Measurements from ENCODE around the gene APLP2.
"Not testable (repeated sequence)": the region's sequence is repeated elsewhere in the genome, so short reads cannot be mapped to it uniquely, and the experiment has no call there.

Gene APLP2

DNA sequence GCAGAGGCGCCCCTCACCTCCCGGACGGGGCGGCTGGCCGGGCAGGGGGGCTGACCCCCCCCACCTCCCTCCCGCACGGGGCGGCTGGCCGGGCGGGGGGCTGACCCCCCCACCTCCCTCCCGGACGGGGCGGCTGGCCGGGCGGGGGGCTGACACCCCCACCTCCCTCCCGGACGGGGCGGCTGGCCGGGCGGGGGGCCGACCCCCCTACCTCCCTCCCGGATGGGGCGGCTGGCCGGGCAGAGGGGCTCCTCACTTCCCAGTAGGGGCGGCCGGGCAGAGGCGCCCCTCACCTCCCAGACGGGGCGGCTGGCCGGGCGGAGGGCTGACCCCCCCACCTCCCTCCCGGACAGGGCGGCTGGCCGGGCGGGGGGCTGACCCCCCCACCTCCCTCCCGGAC is 21.5 kb downstream of the APLP2 start:
- DNase-seq (ENCODE audit: low spot score) = not testable (repeated sequence)

DNA sequence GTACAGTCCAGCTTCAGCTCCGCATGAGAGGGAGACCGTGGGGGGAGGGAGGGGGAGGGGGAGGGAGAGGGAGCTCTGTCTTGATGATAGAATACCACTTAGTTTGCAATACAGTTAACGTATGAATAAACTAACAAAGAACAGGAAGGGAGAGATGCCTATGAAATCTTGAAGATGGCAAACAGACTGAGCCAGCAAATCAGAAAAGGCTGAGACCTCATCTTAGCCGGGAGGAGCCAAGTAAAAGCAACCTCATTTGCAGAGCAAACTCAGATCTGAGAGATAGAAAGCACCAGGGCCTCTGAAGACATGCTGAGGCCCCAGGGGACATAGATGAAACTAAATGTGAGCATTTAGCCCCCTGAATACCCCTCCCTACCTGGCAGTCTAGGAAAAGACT is 23.0 kb downstream of the APLP2 start:
- no peak for DNase-seq (ENCODE audit: low spot score)

DNA sequence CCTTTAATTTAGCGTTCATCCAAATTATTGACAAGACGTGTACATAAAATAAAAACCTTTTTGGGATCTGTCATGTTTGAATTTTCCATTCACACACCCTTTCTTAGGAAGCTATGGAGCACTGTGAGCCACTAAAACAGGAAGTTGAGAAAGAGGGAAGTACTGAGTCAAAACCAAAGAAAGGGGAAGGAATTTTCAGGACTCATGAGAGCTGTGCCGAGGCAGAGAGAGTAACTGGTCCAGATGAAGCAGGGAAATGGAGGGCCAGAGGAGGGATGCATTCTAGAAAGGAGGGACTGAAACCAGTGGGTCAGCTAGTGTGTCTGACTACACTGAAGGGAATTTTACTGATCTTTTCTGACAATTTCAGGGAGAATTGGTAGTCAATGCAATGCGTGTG is 24.9 kb downstream of the APLP2 start:
- DNase-seq (ENCODE audit: low spot score) = peak; percentile 46

DNA sequence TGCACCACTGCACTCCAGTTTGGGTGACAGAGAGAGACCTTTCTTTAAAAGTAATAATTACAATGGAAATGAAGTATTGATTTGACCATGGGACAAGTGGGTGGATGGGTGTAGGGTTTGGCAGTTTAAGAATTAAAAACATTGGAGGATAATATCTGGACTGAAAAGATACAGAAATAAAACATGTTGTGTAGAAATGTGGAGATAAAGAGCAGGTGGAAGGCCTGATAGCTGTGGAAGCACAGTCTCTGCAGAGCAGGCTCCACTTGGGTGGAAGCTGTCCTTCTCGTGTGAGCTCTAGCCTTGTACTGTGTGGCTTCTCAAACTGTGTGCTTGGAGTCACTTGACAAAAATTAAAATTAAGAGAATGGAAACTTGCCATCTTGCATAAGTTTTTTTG is 25.6 kb downstream of the APLP2 start:
- no peak for DNase-seq (ENCODE audit: low spot score)

DNA sequence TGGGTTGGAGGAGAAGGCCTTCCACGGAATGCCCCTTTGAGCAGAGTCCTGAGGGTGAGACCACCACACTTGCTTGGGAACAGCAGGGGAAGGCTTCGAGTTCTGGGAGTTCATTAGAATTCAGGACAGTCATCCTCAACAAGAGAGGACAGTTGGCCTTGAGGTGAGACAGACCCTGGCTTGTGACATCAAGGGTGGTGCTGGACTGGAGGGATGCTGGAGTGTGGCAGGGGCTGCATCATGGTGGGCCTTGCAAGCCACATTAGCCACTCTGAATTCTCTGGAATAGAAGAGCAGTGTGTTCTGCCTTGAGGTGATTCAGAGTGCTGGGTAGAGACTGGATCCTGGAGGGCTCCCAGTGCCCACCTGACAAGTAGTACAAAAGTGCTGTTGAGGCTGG is 26.3 kb downstream of the APLP2 start:
- DNase-seq (ENCODE audit: low spot score) = no peak

DNA sequence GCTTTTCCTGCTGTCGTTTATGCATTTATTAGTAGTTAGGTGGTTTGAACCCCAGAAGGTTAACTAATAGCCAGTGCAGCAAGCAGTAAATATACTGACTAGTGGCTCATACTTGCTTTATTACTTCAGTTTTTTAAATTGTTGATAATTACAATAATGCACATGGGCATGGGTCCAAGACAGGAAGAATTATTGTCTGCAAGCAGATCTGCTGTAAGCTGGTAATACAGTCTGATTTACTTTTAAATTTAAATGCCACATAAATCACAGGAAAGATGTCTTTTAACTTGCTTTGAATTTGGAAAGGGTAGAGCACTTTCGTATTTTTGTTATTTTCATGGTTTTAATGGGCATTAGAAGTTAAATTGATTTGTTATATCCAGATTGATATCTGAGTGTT is 27.1 kb downstream of the APLP2 start:
- no peak for DNase-seq (ENCODE audit: low spot score)

DNA sequence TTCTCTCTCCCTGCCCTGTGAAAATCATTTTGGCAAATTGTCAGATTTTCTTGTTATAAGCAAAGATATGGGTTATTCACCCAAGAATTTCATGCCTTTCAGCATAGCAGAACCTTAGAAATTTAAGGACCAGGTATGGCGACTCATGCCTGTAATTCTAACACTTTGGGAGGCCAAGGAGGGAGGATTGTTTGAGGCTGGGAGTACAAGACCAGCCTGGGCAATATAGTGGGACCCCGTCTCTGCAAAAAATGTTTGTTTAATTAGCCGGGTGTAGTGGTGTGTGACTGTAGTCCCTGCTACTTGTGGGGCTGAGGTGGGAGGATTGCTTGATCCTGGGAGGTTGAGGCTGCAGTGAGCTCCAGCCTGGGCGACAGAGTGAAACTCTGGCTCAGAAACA is 27.6 kb downstream of the APLP2 start:
- DNase-seq (ENCODE audit: low spot score) = no peak

DNA sequence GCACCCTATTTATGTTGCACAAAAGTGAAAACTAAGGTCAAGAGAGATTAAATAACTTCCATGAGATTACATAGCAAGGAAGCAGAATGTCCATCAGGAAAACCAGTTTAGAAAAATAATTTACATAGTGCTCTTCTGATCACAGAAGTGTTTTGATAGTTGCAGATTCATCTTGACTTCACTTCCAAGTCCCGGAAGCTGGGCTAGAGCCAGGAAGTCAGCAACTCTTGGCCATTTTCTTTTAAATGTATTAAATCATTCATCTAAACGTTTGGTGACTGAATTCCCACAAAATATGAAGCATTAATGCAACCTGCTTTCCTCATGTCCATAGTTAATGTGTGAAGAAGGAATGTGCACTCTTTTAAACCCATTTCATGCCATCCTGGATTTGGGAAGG is 29.7 kb downstream of the APLP2 start:
- no peak for DNase-seq (ENCODE audit: low spot score)

DNA sequence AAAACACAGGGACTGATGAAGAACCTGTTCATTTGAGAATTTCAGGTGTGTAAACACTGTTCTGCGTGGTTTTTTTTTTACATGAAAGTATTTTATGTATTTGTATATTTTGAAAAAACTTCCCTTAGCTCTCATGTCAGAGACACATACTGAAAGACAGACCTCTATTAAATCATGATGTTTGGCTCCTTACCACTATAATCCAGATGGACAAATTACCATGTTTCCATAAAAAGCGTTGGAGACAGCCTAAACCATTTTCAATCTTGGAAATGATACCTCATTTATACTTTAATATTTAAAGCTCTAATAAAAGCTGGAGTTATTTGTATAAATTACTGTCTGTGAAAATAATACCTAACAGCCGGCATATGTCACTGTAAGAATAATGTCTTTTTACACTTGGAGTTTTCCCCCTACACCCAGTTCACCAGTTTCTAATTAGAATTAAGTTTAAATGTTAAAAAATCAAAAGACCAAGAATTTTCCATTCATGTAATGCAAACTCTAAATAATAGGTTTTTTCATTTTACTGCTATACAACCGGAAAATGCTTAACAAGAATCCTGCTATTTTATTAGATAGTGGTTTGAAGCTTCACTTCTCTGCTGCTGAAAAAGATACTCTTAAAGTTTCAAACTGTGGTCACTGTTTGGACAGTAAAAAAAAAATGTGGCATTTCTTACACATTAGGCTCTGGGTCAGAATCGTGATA is 30.8 kb downstream of the APLP2 start:
- DNase-seq (ENCODE audit: low spot score) = no peak

DNA sequence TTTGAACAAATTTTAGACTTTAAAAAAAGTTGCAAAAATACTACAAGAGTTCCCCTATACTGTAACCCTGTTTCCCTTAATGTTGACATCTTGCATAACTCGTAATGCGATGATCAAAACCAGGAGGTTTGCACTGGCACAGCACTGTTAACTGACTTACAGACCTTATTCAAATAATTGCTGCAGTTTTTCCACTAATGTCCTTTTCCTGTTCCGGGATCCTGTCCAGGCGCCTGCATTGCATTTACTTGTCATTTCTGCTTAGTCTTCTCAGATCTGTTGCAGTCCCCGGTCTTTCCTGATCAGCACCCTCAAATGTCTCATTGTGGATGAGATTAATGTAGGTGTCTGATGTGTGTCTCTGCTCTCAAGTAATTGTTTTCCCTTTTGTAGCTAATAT is 32.0 kb downstream of the APLP2 start:
- no peak for DNase-seq (ENCODE audit: low spot score)

DNA sequence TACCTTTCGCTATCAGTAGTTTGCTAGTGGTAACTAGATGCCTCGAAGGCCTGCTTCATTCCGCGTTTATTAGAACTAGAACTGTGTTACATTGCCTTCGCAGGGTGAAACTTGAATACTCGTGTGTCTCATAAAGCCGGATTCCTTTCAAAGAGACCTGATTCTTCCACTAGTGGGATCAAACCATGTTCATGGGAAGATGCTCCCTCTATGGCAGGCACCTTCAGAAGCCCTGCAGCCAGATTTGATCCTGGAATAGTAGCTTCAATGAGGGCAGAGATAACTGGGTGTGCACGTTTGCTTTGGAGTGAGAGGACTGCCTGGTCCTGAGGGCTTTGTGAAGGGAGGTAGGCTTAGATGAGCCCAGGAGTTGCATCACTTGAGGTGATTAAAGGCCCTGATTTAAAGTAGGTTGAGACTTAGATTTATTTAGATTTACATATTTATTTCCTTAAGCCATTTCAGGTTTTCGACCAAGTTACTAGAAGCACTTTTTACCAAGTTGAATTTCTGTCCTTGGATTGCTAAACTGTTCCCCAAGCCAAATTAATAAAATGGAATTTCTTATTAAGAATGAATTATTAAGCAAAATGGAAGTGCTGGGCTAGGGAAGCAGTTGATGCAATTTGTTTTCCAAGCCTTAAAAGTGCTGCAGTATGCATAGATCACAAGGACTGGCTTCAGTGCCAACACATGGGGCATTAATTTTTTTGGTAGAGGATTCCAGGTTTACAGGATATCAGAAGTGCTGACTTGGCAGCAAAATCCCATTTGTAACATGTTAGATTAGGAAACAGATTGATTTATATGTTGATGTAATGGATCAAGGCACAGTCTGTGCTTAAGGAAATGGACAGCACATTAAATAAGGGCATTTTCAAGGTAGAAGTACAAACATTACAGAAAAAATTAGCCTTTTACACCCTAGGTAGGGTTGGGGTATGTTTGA is 32.9 kb downstream of the APLP2 start:
- DNase-seq (ENCODE audit: low spot score) = no peak

DNA sequence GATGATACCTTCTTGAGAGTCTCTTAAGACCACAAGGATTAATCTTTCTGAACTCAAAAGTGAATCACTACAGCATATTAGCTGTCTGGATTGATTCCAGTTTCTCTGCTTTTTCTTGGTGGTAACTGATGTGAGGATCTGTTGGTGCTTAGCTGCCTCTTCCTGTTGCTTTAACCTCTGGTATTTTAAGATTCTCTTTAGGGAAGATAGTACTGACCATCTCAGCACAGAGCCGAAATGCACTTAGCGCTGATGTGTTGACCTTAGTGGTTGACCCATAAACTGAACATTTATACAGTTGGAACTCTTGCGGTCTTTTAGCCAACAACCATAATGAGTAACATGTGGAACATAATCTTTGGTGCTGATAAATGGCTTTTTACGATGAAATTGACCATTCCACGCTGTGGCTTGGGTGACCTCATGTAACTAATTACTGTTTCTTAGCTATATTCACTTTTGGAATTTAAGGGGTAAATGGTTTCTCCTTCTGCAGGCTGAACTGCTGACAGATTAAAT is 33.7 kb downstream of the APLP2 start:
- no peak for DNase-seq (ENCODE audit: low spot score)

DNA sequence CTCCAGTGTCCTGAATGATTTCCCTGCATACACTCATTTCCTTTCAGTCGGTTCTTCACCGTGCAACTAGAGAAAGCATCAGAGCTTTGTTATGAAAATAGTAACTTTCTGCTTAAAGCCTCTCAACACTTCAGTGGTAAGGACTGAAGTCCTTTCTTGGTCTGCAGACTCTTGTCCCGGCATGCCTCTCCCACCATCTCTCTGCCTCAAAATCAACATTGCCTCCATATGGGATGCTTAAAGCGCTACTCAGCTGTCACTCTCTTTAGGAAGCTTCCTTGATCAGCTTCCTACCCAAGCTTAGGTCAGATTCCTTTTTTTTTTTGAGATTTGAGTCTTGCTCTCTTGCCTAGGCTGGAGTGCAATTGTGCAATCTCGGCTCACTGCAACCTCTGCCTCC is 36.7 kb downstream of the APLP2 start:
- DNase-seq (ENCODE audit: low spot score) = no peak

DNA sequence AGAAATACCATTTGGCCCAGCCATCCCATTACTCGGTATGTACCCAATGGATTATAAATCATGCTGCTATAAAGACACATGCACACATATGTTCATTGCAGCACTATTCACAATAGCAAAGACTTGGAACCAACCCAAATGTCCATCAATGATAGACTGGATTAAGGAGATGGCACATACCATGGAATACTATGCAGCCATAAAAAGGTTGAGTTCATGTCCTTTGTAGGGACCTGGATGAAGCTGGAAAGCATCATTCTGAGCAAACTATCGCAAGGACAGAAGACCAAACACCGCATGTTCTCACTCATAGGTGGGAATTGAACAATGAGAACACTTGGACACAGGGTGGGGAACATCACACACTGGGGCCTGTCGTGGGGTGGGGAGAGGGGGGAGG is 39.0 kb downstream of the APLP2 start:
- not testable (repeated sequence) for DNase-seq (ENCODE audit: low spot score)

DNA sequence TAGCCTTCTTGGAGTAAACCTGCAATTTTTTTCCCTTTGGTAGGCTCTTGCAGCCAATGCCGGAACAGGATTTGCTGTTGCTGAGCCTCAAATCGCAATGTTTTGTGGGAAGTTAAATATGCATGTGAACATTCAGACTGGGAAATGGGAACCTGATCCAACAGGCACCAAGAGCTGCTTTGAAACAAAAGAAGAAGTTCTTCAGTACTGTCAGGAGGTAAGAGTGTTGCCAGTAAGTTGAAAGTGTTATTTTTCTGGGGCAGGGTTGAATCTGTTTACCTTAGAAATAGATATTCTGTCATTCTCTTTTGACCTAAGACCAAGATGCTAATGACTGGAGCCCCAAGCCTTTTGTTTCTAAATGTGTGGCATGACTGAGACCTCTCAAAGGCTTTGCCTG is 39.7 kb downstream of the APLP2 start:
- no peak for DNase-seq (ENCODE audit: low spot score)

DNA sequence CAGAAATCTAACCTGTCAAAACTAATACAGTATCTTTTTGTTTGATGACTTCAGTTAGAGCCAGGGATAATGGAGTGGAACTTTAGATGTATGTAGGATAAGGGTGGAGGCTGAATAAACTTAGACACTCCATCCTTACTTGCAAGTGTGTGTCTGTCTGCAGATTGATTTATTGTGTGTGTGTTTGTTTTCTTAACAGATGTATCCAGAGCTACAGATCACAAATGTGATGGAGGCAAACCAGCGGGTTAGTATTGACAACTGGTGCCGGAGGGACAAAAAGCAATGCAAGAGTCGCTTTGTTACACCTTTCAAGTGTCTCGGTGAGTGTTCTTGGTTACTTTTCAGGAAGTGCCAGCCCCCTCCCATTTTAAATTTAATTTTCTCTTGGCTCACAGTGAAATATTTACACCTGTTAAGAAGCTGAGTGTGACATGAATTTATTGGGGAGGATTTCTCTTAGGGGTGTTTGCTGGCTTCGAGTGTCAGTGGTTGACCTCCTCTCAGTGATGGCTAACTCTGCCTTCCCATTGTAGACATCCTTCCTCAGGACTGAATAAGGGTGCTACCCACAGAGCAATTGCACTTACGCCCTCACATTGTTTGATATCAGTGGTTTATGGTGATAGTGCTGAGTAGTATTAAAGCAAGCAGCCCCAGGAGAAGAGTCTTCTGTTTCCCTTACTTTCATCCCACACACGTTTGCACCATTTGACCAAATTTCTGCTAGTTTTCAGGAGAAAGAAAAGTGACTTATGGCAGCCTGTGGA is 40.8 kb downstream of the APLP2 start:
- DNase-seq (ENCODE audit: low spot score) = no peak

DNA sequence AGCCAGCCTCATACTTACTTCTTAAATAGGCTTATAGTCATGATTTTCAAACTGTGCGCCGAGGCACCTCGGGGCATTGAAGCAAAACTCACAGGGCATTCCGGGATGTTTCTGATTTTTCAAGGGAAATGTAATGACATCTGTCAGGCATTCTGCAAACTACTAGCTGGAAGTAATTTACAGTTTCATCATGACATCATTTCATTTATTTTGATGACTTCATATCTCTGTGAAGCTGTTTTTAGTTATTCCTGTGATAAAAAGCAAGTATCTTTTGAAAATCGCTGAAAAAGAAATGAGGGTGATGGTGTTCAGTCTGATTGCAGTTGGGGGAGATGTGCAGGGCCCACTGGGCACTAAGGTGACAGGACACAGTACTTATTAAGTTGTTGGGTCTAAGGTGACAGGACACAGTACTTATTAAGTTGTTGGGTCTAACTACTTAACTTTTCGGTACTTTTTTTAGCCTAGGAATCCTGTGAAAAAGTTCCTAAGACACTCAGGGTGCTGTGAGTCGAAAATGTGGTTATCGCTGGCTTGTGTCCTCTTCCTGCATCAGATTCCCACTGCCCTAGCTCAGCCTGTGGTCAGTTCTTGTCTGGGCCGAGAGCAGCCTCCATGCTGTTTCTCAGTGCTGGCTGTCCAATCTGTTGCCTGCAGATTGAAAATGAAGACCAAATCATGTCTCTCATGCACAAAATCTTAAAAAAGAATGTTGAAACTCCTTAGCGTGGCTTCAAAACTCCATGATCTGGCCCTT is 42.6 kb downstream of the APLP2 start:
- DNase-seq (ENCODE audit: low spot score) = no peak

DNA sequence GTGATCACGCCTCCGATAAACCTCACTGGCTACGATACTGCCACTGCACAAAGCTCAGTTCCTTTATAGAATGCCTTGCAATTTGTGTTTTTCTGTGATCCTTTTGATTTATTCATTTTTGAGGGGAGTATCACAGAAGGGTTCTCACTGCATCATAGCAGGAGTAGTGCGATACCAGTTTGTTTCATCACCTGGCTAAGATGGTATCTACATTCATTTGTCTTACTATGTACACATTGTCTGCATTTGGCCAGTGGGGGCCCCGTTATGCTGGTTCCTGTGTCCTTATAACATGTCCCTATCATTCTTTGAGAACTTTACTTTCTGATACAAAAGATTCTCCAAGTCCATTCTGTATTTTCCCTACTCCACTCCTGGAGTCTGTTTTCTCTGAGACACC is 44.6 kb downstream of the APLP2 start:
- DNase-seq (ENCODE audit: low spot score) = no peak

DNA sequence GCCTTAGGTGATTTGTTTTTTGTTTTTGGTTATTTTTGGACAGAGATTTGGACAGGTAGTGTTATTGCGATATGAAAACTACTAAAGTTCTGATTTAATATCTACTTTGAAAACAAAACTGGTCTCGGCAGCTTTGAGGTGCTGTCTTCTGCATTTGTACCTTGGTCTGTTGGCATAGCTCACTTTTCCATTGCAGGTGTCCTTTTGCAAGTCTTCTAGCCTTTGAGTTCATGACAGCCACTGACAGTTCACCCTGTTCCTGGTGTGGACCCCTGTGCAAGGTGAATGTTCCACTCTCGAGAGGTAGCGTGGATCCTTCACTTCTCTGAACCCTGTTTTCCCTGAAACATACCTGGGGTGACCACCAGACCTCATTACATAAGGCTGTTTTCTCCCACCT is 45.0 kb downstream of the APLP2 start:
- DNase-seq (ENCODE audit: low spot score) = no peak

DNA sequence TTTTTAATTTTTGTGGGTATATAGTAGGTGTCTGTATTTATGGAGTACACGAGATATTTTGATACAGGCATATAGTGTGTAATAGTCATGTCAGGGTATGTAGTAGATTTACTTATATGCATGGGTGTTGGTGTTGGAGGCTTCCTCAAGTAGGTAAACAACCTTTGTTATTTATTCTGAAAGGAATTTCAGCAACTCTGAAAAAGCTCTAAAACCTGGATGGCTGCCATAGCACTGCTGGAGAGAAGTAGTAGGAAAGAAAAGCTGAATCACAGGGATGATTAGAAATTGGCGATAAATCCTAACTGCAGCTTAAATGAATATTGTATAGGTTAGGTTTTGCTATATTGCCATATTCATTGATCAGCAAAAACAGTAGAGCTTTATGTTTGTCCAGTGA is 45.5 kb downstream of the APLP2 start:
- no peak for DNase-seq (ENCODE audit: low spot score)

DNA sequence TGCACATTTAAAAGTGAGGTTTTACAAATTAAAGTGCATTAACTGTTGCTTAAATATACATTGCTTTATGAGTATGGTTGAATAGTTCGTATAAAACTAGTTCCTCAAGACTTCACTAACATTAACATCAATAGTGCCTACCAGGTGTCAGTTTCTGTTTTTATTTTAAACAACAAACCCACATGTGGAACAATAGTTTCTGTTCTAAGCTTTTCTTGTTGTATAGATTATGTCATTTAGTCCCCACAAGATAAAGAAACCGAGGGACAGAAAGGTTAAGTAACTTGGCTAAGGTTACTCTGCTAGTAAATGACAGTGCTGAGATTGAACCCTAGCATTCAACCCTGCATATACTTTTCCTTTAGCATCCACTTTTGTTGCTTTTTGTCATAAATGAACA is 48.5 kb downstream of the APLP2 start:
- no peak for DNase-seq (ENCODE audit: low spot score)

Data from globus pallidus (tissue), 1 donor.